ENCODE data around the gene RBMS3. TPM values are rescaled to one million over a fixed set of nuclear protein-coding genes. Genes with fewer than 3 reads are reported as not detected.

RBMS3 gene
- total and polyA plus RNA-seq, 2 of the 8 experiments (the other 6 are each of a cell fraction or from before 2014, with no cell fraction given): 3.7 to 6.9 TPM

DNA sequence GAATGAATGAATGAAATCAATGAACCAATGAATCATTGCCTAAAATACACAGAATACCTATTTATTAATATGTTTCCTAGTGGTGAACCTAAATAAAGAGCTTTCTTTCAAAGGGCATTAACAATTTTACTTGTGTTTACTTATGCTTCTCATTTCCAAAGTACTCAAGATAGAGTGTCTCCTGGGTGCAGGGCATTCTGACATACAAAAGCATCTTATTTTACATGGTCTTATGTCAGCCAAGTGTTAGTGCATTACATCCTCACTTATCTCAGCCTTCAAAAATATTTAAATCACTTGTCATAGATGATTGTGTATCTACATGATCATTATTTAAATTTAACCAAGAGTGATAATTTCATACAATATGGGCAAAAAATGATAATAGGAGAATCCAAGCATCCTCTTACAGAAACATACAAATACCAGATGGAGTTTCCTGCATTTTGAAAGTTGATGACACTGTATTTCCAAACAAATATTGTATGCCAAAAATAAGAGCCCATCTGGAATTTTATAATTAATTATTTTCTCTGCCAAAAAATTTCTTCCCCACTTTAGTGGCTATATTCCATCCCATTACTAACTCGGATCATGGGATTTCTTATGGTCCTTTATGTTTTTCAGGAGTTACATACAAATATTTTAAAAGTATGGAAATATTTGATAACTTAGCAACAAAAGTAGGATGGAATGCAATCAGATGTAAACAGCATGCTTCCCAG, 279.0 kb downstream of the RBMS3 start:
- H3K36me3 ChIP-seq (ENCODE audit: control insufficient read depth in 2 of 4, insufficient read depth in 4 of 4, low read length in 3 of 4): no peaks in the 10 kb centered on the region
- H3K56ac ChIP-seq (replicated peaks; ENCODE audit: insufficient read length, low read depth, low read length): no peak overlapping the region
- ChIA-PET POLR2A (ENCODE audit: partially characterized antibody) (no interaction called here), CTCF (ENCODE audit: partially characterized antibody) (no interaction called here)
- H2BK5ac ChIP-seq (ENCODE audit: low read depth, low read length): no peak overlapping the region
- H4K5ac ChIP-seq (ENCODE audit: insufficient read length, low read depth, low read length): no peak overlapping the region
- H3K18ac ChIP-seq (ENCODE audit: extremely low read depth, low read length): no peak overlapping the region
- no peak overlapping the region for H2AK5ac ChIP-seq (ENCODE audit: low read depth, low read length)
- H2BK12ac ChIP-seq (ENCODE audit: low read depth, low read length): no peak overlapping the region
- H4K20me1 ChIP-seq (replicated peaks in 1 of 2; ENCODE audit: control insufficient read depth in 1 of 2, insufficient read depth in 2 of 2, low read length in 2 of 2): no peaks in the 10 kb centered on the region
- H3K27ac ChIP-seq (ENCODE audit: low read depth, low read length): no peak overlapping the region
- no peak overlapping the region for H2BK20ac ChIP-seq (ENCODE audit: low read length)
- no peaks in the 10 kb centered on the region for H3K79me2 ChIP-seq (ENCODE audit: control insufficient read depth in 1 of 2, insufficient read depth in 2 of 2, low read length in 2 of 2)
- no peak overlapping the region for H2BK120ac ChIP-seq (replicated peaks; ENCODE audit: low read depth, low read length)
- no peak overlapping the region for H4K8ac ChIP-seq (ENCODE audit: extremely low read depth, insufficient read depth, low read length)
- H2BK15ac ChIP-seq (ENCODE audit: low read length): no peak overlapping the region
- WGBS, 2 experiments (ENCODE audit: extremely low coverage in 1 of 2, insufficient coverage in 1 of 2, insufficient read length in 1 of 2, insufficient replicate concordance in 2 of 2, low coverage in 1 of 2, low lambda C conversion rate in 2 of 2, missing lambda C conversion rate in 1 of 2): 86% methylated on average over 1 of the region's 1 CpG; no CpG with 5 or more reads in 1 of the 2 experiments
- H3K4me3 ChIP-seq (ENCODE audit: extremely low read depth in 1 of 4, insufficient read depth in 2 of 4, low read depth in 3 of 4, low read length in 4 of 4): no peak overlapping the region
- FAIRE-seq: no peak
- no peaks in the 10 kb centered on the region; a peak in 1 of 7 replicates for H3K4me1 ChIP-seq (replicated peaks in 1 of 4; ENCODE audit: control insufficient read depth in 3 of 4, insufficient read depth in 4 of 4, low read length in 3 of 4)
- H3K4me2 ChIP-seq (ENCODE audit: insufficient read depth in 1 of 2, low read depth in 2 of 2, low read length in 2 of 2): no peak overlapping the region
- H3K27me3 ChIP-seq (replicated peaks in 1 of 4; ENCODE audit: control insufficient read depth in 3 of 4, extremely low read depth in 1 of 4, insufficient read depth in 3 of 4, low read length in 3 of 4): no peaks in the 10 kb centered on the region
- H4K91ac ChIP-seq (replicated peaks; ENCODE audit: insufficient read length, low read length): no peak overlapping the region
- H3K14ac ChIP-seq (ENCODE audit: insufficient read length): no peak overlapping the region
- H3K23me2 ChIP-seq (ENCODE audit: low read depth, low read length): no peaks in the 10 kb centered on the region
- no peaks in the 10 kb centered on the region for H3K9me3 ChIP-seq (ENCODE audit: insufficient read depth in 2 of 2, low read depth in 1 of 2, low read length in 1 of 2)
- H2AFZ ChIP-seq (ENCODE audit: low read length): no peak overlapping the region
- H3K23ac ChIP-seq (ENCODE audit: insufficient read length): no peak overlapping the region
- no peak overlapping the region for H3K4ac ChIP-seq (replicated peaks; ENCODE audit: insufficient read length, low read depth, low read length)
- H3K9ac ChIP-seq (replicated peaks in 1 of 4; ENCODE audit: extremely low read depth in 1 of 4, low read depth in 3 of 4, low read length in 3 of 4): no peak overlapping the region
- no peaks in the 10 kb centered on the region for H3K79me1 ChIP-seq (ENCODE audit: low read depth, low read length)
- DNase-seq (ENCODE audit: low read depth in 1 of 2, low spot score in 2 of 2): no peak
- TF ChIP-seq TBP (IDR thresholded peaks at IDR 0.05; ENCODE audit: low read depth, low read length) (no peak), SP1 (IDR thresholded peaks at IDR 0.05; ENCODE audit: low read depth, low read length) (no peak), CTBP2 (IDR thresholded peaks at IDR 0.05; ENCODE audit: borderline replicate concordance, insufficient read depth, insufficient read length, low read length) (no peak), SUZ12 (IDR thresholded peaks at IDR 0.05; ENCODE audit: low read length) (no peak), YY1 (IDR thresholded peaks at IDR 0.05; ENCODE audit: low read depth, low read length) (no peak), ZNF274 (IDR thresholded peaks at IDR 0.05; ENCODE audit: borderline replicate concordance, extremely low read depth, low read length) (no peak), MAFK (IDR thresholded peaks at IDR 0.05; ENCODE audit: low read depth, low read length) (no peak), HDAC2 (IDR thresholded peaks at IDR 0.05; ENCODE audit: borderline replicate concordance in 1 of 2, low read depth in 2 of 2, low read length in 2 of 2) (no peak), POU5F1 (IDR thresholded peaks at IDR 0.05; ENCODE audit: low read depth, low read length) (no peak), GTF2F1 (IDR thresholded peaks at IDR 0.05; ENCODE audit: borderline replicate concordance, low read depth, low read length) (no peak), TCF12 (IDR thresholded peaks at IDR 0.05; ENCODE audit: low read depth, low read length) (no peak), TAF1 (IDR thresholded peaks at IDR 0.05; ENCODE audit: low read depth, low read length) (no peak)
- TF ChIP-seq, protein P1, sequence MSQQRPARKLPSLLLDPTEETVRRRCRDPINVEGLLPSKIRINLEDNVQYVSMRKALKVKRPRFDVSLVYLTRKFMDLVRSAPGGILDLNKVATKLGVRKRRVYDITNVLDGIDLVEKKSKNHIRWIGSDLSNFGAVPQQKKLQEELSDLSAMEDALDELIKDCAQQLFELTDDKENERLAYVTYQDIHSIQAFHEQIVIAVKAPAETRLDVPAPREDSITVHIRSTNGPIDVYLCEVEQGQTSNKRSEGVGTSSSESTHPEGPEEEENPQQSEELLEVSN (IDR thresholded peaks at IDR 0.05): no peak
